Panc1 (cell line): ENCODE results near the gene PDE10A. TPM values are rescaled to one million over a fixed set of nuclear protein-coding genes. Genes with fewer than 3 reads are reported as not detected.

Source experiments
- ATAC-seq: fragments of 200-7000 bp; cut with Tn5 transposase; 2 replicates; pipeline ENCODE4 v1.9.1; 2020; ENCODE audit warnings: mild to moderate bottlenecking, moderate library complexity
- BruUV-seq: library from RNA; stranded (reverse); fragments of 400-500 nt; replicated peaks from 2 replicates; lab custom pipeline; 2021; lab: Mats Ljungman, UMichigan
- CTCF ChIA-PET: fragments of 300-600 bp; sonication (Branson Sonifier 250); formaldehyde crosslinking; loops from one replicate; lab custom pipeline; 2022; ENCODE audit warnings: antibody characterized with exemption; lab: Charles Lee
- POLR2A ChIA-PET: fragments of 300-600 bp; sonication (Branson Sonifier 250); formaldehyde crosslinking; loops from one replicate; lab custom pipeline; 2022; ENCODE audit warnings: antibody characterized with exemption; lab: Charles Lee
- DNase-seq: peaks from one replicate; pipeline ENCODE4 v3.0.0-alpha.2; 2010; ENCODE audit warnings: low read depth, low spot score
- H3K27ac ChIP-seq: 2 replicates; pipeline ENCODE4 v1.5.1; 2011; ENCODE audit warnings: mild to moderate bottlenecking, low read length, inconsistent platforms
- H3K27me3 ChIP-seq: fragments of 200-500 bp; sonication (Bioruptor generic); 2 replicates; pipeline ENCODE4 v1.6.0; 2014; ENCODE audit warnings: low read length, inconsistent platforms; ENCODE audit not compliant: control insufficient read depth, insufficient read depth
- H3K36me3 ChIP-seq: fragments of 200-500 bp; sonication (Bioruptor generic); 2 replicates; pipeline ENCODE4 v1.5.1; 2014; ENCODE audit warnings: inconsistent platforms, mild to moderate bottlenecking, low read length, moderate library complexity; ENCODE audit not compliant: control insufficient read depth, insufficient read depth
- H3K4me1 ChIP-seq: 2 replicates; pipeline ENCODE4 v1.5.1; 2011; ENCODE audit warnings: inconsistent platforms, mild to moderate bottlenecking, low read length, moderate library complexity; ENCODE audit not compliant: control insufficient read depth, insufficient read depth
- H3K4me3 ChIP-seq, 2 experiments: 2 replicates each; pipeline ENCODE4 v1.5.1; 2011 to 2012; ENCODE audit warnings: low read depth in 2 of 2, low read length in 2 of 2, mild to moderate bottlenecking in 2 of 2, inconsistent platforms in 1 of 2, moderate library complexity in 1 of 2
- H3K9me3 ChIP-seq: fragments of 200-500 bp; sonication (Bioruptor generic); 2 replicates; pipeline ENCODE4 v1.5.1; 2014; ENCODE audit warnings: low read depth, mild to moderate bottlenecking, inconsistent platforms, low read length, moderate library complexity; ENCODE audit not compliant: control insufficient read depth, insufficient read depth
- CTCF ChIP-seq: fragments of 450-650 bp; IDR thresholded peaks from 2 replicates; pipeline ENCODE4 v1.5.1; 2017; ENCODE audit warnings: mild to moderate bottlenecking
- POLR2AphosphoS5 ChIP-seq: IDR thresholded peaks from 2 replicates; pipeline ENCODE4 v1.6.1; 2012; ENCODE audit warnings: mild to moderate bottlenecking, low read depth, low read length, moderate library complexity
- REST ChIP-seq, 2 experiments: IDR thresholded peaks; 2 replicates each; pipeline ENCODE4 v1.6.1; 2011 to 2012; ENCODE audit warnings: low read depth in 2 of 2, control low read depth in 1 of 2, low read length in 1 of 2, mild to moderate bottlenecking in 1 of 2, moderate library complexity in 1 of 2; ENCODE audit not compliant: insufficient read depth in 1 of 2
- SIN3A ChIP-seq: IDR thresholded peaks from 2 replicates; pipeline ENCODE4 v1.6.1; 2012; ENCODE audit warnings: low read depth, mild to moderate bottlenecking, low read length, moderate library complexity, borderline replicate concordance; ENCODE audit not compliant: insufficient read depth
- TCF7L2 ChIP-seq: IDR thresholded peaks from 2 replicates; pipeline ENCODE4 v1.6.1; 2011; ENCODE audit warnings: mild to moderate bottlenecking, low read depth, low read length, inconsistent platforms
- in situ Hi-C: cut with HindIII; loops from 2 replicates; pipeline ENCODE4 v1.10.0; 2016; ENCODE audit warnings: low sequenced_read_pairs, low pct_unique_long_range_greater_than_20kb
- intact Hi-C: fragments of 100-400 bp; cut with micrococcal nuclease; formaldehyde crosslinking; loops from one replicate; pipeline ENCODE4 v1.10.0; 2022; ENCODE audit not compliant: unreplicated experiment
- total RNA-seq: library from RNA; stranded (reverse); gene quantifications from one replicate; pipeline ENCODE4 v1.2.1, GENCODE V29; 2021; ENCODE audit not compliant: unreplicated experiment

Gene PDE10A
- total RNA-seq, 1 experiment from 2014 or later: 27.8 TPM

- H3K4me3 ChIP-seq: no peak overlapping the region
- no peaks in the 10 kb centered on the region for H3K27me3 ChIP-seq
- H3K27ac ChIP-seq: no peak overlapping the region
- in situ Hi-C loops: no loop called here
- TF ChIP-seq REST (IDR thresholded peaks at IDR 0.05; ENCODE audit: insufficient read depth in 1 of 2, low read depth in 2 of 2, low read length in 1 of 2): no peak
- TF ChIP-seq POLR2AphosphoS5: no peak
- no peak for TF ChIP-seq TCF7L2
- TF ChIP-seq SIN3A: no peak
- TF ChIP-seq CTCF: no peak
- POLR2A ChIA-PET: no interaction called here
- CTCF ChIA-PET: no interaction called here
- BruUV-seq: no TSS peak
- ATAC-seq: no peak
- no peaks in the 10 kb centered on the region for H3K9me3 ChIP-seq
- DNase-seq: no peak
- H3K4me1 ChIP-seq: no peaks in the 10 kb centered on the region
- intact Hi-C loops: no loop called here
- H3K36me3 ChIP-seq: no peaks in the 10 kb centered on the region
Measured at GRCh38 chr6:165455488-165455887, 207.6 kb downstream of the PDE10A start.

DNA sequence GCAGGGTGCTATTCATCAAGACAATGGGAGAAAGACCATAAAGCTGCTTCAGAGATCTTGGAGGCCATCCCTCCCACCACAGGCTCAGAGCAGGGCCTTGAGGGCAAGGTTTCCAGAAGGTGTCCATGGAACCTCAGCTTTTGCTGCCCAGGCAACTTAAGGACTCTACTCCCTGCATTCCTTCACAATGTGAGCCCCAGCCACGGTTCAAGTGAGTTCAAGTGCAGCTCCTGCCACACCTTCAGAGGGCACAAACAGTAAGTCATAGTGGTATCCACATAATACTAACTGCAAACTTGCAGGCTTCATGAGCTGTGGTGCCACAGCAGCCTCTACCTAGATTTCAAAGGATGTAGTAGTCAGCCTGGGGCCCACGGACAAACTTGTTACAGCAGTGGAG is 209.6 kb downstream of the PDE10A start:
- ATAC-seq: no peak
- Histone ChIP-seq H3K4me1 (no peaks in the 10 kb centered on the region), H3K4me3 (no peak overlapping the region), H3K27me3 (no peaks in the 10 kb centered on the region), H3K9me3 (no peaks in the 10 kb centered on the region), H3K27ac (no peak overlapping the region), H3K36me3 (no peaks in the 10 kb centered on the region)
- in situ Hi-C loops (no loop called here), intact Hi-C loops (no loop called here)
- ChIA-PET POLR2A (no interaction called here), CTCF (no interaction called here)
- no TSS peak for BruUV-seq
- TF ChIP-seq TCF7L2: no peak
- TF ChIP-seq POLR2AphosphoS5: no peak
- DNase-seq: no peak

DNA sequence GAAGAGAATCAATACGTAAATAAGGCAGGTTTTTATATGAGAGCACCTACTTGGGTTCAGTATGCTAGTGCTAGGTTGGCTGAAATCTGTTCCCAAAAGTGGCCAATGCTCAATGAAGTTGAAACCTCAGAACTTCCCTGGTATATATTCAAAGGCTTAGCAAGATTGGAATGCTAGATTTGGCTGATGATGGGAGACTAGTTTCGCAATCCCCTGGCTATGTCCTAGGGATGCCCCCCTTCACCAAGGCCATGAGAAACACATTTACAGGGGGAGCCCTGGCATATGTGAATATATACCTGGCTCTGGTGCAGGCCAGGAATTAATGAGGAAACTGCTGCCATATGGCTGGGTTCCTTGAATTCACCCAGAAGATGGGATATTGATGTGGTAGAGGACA is 211.2 kb downstream of the PDE10A start:
- DNase-seq (no peak), ATAC-seq (no peak)
- TF ChIP-seq TCF7L2 (no peak), REST (IDR thresholded peaks at IDR 0.05; ENCODE audit: insufficient read depth in 1 of 2, low read depth in 2 of 2, low read length in 1 of 2) (no peak), POLR2AphosphoS5 (no peak), SIN3A (no peak), CTCF (no peak)
- H3K4me1 ChIP-seq: no peaks in the 10 kb centered on the region
- no peaks in the 10 kb centered on the region for H3K9me3 ChIP-seq
- ChIA-PET POLR2A (no interaction called here), CTCF (no interaction called here)
- H3K4me3 ChIP-seq: no peak overlapping the region
- intact Hi-C loops: no loop called here
- H3K36me3 ChIP-seq: no peaks in the 10 kb centered on the region; the same call in 1 of the 2 replicates
- no TSS peak for BruUV-seq
- H3K27ac ChIP-seq: no peak overlapping the region
- in situ Hi-C loops: no loop called here
- H3K27me3 ChIP-seq: no peaks in the 10 kb centered on the region
